Activated effector memory CD4-positive, alpha-beta T cell treated with Interleukin-2 at 50 U/mL for 16 hours (primary cell): Measurements from ENCODE around the gene NSMCE1.
"Not testable (repeated sequence)": the region's sequence is repeated elsewhere in the genome, so short reads cannot be mapped to it uniquely, and the experiment has no call there.

Experiments
- DNase-seq: peaks from one replicate; pipeline ENCODE4 v3.0.0-alpha.2; 2020

Gene NSMCE1

DNA sequence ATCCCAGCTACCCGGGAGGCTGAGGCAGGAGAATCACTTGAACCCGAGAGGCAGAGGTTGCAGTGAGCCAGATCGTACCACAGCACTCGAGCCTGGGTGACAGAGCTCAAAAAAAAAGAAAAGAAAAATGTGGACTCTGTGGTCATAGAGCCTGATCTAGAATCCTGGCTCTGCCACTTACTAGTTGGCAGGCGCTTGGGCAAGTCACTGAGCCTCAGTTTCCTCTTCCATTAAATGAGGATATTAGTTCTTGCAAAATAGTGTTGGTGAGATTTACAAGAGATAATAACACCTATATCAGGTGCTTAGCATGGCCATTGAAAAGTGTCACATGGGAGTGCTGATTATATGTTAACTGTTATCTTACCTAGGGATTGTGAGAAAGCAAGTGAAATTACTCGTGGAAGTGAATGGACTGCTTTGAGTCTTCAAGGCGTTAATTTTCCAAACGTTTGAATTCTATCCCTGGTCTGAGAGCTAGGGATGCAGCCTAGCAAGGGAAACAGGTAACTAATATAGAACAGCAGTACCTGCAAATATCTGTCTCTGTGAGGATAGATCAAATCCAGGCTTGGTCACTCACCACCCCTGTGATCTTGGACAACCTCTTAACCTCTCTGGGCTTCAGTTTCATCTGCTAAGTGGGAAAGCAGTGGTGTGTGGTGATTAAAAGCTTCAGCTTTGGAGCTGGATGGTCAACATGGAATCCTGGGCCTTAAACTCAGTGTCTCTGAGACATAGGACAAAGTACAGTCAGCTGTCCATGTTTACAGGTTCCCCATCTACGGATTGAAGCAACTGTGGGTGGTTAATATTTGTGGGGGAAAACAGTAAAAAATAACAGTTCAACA is 953 bp upstream of the NSMCE1 start:
- DNase-seq, result no peak

DNA sequence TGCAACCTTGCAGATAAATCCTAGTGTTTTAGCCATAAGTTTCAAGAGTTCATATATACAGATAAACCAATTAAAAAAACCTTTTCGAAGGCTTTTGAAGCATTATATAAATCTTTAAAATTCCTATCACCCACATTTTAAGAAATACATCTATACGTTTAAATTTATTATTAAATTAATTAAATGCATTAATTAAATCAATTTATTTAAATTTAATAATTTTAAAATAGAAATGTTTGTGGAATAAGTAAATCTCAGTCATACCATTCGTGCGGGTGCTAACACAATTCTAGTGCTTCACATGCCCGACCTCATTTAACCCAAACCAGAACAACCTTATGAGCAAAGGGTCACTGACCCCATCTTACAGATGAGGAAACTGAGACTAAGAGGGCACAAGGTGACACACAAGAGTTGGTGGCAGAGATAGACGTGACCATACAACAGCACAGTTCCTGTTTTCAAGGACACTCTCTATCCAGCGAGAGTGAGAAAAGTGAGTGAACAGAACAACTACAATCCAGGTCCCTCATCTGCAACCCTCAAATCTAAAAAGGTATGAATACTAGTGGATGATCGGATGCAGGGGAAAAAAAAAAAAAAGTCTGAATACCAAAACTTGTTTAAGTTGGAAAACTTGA is 1.4 kb downstream of the NSMCE1 start:
- no peak for DNase-seq

GRCh38 chr16:27265982-27266381 is 2.6 kb downstream of the NSMCE1 start:
- DNase-seq, result no peak

- DNase-seq, result no peak
Observed at GRCh38 chr16:27264151-27264550, 4.4 kb downstream of the NSMCE1 start.

GRCh38 chr16:27262904-27263423 is 5.6 kb downstream of the NSMCE1 start:
- DNase-seq, result not testable (repeated sequence)

DNA sequence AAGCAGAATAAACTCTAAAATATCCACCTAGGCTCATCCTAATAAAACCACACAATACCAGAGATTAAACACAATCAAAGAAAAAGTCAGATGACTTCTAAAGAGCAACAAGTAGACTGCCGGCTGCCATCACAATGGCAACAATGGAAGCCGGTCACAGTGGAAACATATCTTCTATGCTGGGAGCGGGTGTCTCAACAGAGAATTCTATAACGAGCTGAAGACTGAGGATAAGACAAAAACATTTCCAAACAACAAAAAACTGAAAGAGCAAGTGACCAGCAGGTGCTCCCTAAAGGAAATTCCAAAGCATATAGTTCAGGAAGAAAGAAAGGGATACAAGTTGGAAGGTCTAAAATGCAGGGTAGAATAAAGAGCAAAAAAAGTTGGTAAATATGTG is 8.9 kb downstream of the NSMCE1 start:
- DNase-seq, result no peak

DNA sequence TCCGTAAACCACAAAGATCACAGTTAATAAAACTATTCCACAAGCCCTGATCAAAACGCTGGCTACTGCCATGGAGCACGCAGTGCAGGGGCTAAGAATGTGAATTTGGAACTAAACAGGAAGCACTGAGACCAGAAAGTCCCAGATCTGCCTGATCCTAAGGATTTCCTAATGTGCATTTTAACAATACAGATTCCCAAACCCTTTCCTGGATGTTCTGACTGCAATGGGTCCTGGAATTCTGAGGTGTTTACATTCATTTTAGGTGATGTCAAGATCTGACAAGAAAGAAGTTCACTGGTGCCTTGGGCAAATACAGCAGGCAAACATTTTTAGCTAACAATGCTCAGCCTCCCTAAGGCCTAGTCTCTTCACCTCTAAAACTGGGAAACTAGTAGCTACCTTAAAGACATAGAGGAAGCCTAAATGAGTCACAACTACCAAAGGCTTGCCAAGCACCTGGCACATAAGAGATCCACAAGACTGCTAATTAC is 10.3 kb downstream of the NSMCE1 start:
- no peak for DNase-seq

- no peak for DNase-seq
Observed at GRCh38 chr16:27257271-27257670, 11.3 kb downstream of the NSMCE1 start.

- DNase-seq, result no peak
Observed at GRCh38 chr16:27256861-27257260, 11.7 kb downstream of the NSMCE1 start.

DNA sequence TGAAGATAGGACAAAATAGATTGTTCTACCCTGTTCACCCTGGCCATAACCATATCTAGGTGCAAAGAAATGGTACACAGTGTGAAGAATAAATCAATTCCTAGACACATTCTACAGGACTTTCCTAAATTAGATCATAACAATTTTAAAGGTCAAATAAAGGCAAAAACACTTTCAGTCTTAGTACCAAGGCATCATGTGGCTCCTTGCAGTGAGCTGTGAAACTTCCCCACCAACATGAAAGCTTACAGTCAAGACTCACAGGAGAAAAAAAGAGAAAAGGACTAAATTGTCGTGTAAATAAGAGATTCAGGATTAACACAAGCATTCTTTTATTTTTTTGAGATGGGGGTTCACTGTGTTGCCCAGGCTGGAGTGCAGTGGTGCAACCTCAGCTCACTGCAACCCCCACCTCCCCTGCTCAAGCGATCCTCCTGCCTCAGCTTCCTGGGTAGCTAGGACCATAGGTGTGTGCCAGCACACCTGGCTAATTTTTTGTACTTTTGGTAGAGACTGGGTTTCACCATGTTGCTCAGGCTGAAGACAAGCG is 14.2 kb downstream of the NSMCE1 start:
- no peak for DNase-seq

DNA sequence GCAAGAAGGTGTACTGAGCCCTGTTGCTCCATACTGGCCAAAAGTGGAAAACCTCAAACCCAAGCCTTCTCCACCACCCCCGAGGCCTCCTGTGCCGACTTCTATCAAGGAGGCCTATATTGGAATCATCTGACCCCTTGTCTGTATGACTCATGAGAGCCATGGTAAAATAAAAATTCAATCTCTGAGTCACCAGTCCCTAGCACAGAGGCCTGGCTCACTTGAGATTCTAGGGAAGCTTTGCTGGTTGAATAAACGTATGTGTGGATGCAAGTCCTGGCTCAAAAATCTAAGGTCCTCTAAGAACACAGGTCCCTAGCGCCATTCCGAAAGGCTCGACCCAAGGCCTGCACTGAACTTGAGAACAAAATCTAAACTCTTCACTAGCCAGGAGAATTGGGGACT is 15.0 kb downstream of the NSMCE1 start:
- DNase-seq, result no peak

GRCh38 chr16:27252206-27252585 is 16.4 kb downstream of the NSMCE1 start:
- no peak for DNase-seq

GRCh38 chr16:27251541-27252205 is 16.9 kb downstream of the NSMCE1 start:
- no peak for DNase-seq

DNA sequence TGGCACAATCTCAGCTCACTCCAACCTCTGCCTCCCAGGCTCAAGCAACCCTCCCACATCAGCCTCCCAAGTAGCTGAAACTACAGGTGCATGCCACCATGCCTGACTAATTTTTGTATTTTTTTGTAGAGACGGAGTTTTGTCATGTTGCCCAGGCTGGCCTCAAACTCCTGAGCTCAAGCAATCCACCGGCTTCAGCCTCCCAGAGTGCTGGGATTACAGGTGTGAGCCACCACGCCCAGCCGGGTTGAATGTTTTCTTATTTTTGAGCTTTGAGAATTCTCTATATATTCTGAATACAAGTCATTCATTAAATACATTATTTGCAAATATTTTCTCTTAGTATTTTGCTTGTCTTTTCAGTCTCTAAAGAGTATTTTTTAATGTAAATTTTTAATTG is 19.7 kb downstream of the NSMCE1 start:
- not testable (repeated sequence) for DNase-seq

GRCh38 chr16:27248036-27248435 is 20.5 kb downstream of the NSMCE1 start:
- no peak for DNase-seq

DNA sequence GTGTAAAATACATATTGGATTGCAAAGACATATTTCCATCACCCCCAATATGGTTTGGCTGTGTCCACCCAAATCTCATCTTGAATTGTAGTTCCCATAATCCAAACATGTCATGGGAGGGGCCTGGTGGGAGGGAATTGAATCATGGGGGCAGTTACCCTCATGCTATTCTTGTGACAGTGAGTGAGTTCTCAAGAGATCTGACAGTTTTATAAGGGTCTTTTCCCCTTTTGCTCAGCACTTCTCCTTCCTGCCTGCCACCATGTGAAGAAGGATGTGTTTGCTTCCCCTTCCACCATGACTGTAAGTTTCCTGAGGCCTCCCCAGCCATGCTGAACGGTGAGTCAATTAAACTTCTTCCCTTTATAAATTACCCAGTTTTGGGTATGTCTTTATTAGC is 21.5 kb downstream of the NSMCE1 start:
- DNase-seq, result not testable (repeated sequence)

- DNase-seq, result no peak
Observed at GRCh38 chr16:27246439-27246838, 22.1 kb downstream of the NSMCE1 start.

GRCh38 chr16:27245276-27246172 is 23.0 kb downstream of the NSMCE1 start:
- DNase-seq, result no peak

DNA sequence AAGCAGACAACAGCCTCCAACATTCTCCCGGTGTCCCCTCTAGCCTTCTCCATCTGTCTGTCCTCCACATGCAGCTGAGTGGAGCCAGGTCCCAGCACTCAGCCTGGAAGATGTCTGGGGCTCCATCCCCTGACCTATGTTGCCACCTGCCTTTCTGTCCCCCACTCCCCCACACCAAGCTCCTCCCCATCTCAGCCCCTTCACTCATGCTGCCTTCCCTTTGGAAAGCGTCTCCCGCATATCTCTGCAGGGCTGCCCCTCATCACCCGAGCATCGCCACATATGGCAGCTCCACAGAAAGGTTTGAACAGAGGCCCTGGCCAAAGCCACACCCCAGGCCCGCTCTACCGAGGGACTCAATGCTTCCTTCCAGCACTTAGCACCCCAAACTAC is 24.2 kb downstream of the NSMCE1 start:
- no peak for DNase-seq

DNA sequence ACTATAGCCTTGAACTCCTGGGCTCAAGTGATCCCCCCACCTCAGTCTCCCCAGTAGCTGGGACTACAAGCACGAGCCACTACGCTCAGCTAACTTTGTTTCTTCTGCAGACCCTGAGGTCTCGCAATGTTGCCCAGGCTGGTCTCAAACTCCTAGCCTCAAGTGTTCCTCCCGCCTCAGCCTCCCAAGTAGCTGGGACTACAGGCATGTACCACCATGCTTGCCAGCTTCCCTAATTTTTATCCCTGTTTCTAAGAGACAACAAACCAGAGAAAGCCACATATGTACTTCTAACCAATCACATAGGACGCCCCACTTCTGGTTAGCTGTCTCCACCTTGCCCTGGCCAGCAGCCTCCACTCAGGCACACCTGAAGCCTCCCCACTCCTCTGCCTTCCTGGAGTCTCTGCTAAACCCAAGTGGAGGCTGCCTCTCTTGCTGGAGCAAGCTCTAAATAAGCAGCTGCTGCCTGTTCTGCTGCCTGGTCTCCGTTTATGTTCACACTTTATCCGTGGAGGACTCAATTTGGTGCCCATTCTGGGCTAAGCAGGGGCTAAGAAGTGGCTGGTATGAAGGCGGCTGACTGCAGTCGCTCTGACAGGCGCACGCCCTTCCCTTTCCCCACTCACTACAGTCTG is 24.7 kb downstream of the NSMCE1 start:
- no peak for DNase-seq

DNA sequence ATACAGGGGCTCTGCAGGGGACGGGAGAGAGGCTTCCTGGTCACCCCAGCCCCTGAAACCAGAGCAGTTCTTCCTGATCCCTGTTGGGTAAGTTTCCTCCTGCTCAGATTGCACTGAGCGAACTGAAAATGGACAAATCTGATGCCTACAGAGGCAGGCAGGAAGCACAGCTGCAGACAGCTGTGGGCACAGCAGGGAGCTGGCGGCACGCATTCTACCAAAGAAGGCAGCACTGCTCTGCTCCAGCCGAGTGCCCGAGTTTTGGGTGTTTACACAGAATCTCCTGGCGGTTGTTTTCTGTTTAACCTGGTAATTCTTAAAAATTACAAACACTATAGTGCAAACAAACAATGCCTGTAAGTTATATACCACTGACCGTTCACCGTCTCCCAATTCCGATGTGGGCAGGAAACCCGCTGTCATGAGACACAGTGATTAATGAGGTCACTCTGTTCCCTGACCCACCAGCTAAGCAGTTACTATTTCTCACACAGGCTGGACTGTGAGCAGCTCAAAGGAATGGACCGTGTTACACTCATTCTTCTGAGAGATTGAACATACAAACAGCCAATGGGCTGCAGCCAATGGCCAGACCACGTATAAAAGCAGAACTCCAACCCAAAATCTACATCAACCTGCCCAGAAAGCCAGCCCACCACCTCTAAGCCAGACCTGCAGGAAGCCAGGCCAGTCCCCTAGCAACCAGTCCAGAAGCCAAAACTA is 25.5 kb downstream of the NSMCE1 start:
- no peak for DNase-seq
